GM19467 (cell line): ENCODE data around the gene JCHAIN.
A peak's percentile ranks its signal among the peaks of the same experiment; 100 is the strongest.
"Not testable (repeated sequence)": the region's sequence is repeated elsewhere in the genome, so short reads cannot be mapped to it uniquely, and the experiment has no call there.

ENCODE experiments used
- ATAC-seq: cut with Tn5 transposase; IDR thresholded peaks from one replicate; pipeline ENCODE4 v1.9.1; 2021; ENCODE audit warnings: mild to moderate bottlenecking, moderate library complexity; ENCODE audit not compliant: unreplicated experiment

Gene JCHAIN

GRCh38 chr4:70650741-70651140 lies 15.6 kb downstream of the JCHAIN start:
- ATAC-seq, result not testable (repeated sequence)

DNA sequence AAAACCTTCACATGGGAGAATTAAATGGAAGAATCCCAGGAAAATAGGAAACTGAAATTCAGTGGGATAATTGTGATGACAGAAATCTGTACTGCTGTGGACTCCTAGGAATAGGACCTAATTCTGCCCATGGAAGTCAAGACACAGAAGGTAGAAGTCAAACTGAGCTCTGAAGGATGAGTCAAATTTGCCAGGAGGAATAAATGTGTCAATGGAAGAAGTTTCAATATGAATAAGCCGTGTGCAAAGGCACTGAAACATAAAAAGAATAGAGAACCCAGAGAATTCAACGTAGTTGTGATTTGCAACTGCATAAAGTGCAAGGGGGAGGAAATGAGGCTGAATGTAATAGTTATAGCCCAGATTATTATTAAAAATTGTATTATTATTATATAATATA lies 26.1 kb downstream of the JCHAIN start:
- ATAC-seq, result no peak

DNA sequence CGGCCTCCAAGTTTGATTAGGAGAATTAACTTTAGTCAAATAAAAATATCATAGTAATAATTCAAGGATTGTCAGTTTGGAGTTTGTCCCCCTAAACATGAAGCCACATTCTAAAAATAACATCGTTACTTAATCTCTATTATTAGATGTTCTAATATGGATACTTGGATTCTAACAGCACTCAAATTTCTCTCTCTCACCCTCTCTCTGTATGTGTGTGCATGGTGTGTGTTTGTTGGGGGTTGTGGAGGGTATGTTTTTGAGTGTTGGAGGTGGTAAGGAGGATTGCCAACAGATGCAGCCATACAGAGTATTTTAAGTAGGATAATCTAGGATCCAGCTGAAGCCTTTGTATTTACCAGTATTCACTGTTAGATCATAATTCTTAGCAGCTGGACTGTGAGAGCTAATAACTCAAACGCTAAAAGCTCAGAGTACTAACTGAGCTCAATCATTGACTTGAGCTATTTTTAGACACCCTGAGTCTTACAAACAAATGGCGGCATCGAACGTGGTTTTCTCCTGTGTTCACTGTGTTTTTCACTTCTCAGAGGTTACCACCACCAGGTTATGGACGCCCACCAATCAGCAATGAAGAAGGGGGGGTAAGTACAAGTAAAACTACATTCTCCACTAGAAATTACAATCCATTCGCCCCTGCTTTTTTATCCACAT lies 28.9 kb downstream of the JCHAIN start:
- ATAC-seq, result no peak

DNA sequence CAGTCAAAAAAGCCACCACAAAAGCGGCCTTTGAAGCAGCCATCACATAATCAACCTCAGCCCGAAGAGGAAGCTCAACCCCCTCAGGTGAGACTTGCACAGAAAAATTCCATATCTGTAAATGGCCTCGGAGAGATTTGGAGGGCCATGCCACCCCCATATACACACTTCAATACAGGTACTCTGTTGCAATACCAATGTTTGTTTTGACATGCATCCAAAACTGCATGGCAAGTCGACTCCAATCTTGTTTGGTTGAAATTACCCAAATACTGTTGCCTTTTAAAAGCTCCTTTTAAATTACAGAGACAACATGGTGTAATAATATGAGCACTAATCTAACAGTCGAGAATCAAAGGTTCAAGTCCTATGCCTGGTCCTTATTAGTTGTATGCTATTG lies 31.8 kb downstream of the JCHAIN start:
- no peak for ATAC-seq

DNA sequence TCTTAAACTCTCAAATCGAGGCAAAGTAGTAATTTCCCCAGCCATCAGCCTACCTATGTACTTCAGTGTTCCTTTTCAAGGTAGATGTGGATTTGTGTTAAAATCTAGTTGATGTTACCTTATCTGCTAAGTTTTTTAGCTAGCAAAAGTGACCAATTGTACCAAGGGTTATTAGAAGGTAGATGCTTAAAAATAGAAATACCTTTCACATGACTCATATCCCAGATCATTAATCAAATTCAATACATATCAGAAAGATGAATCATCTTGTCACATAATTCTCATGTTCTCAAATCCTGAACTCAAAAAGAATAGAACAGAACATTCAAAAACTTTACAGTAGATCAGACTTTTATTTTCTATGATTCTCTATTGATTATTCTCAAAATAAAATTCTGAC lies 34.3 kb downstream of the JCHAIN start:
- ATAC-seq, result no peak

GRCh38 chr4:70630162-70630561 lies 36.1 kb downstream of the JCHAIN start:
- no peak for ATAC-seq

DNA sequence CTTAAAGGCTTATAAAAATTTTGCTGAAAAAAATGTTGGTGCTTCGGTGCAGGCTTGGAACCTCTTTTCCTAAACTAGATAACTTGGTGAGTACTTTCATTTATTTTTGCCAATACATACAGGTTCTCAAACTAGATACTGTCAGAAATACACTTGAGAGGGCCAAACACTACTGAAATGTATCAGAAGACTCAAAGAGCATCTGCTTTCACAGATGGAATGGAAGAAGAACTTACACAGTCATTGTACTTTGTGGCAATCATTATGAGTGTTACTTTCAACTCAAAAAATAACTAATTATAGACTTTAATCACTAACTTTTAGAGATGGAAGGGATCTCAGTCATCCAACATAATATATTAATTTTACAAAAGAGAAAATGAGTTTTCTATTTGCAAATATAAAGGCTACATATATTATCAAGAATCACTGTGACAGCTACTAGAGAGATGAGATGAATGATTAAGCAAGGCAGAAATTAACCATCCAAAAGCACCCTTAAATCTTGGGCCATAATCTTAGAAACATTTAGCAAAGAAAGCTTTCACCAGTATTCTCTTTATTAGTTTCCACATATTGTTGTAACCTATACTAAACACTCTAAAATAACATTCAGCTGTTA lies 36.7 kb downstream of the JCHAIN start:
- ATAC-seq, result no peak

DNA sequence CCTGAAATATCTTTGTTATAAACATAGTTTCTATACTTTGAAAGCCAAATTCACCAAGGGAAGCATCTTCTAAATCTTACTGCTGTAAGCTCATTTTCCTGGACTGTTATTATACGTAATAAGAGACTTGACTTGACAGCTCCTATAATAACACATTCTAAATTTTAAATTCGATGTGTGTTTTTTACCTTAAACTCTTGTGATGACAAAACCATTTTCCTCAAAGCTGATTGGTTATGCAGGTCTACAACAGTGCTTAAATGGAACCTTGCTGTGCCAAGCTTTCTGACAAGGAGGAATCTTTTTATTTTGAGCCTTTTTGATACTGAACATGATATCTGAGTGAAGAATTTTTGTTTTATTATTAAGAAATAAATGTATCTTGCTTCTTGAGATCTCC lies 37.9 kb downstream of the JCHAIN start, which contains the start of gene ENAM:
TSS of gene ENAM (plus strand) at position 301 of the 400 bp plus-strand sequence. CDS start 757 bp downstream, outside the sequence.
- no peak for ATAC-seq

- ATAC-seq, result no peak
Measured at GRCh38 chr4:70627620-70628019, 38.7 kb downstream of the JCHAIN start.

GRCh38 chr4:70624226-70624793 lies 42.0 kb downstream of the JCHAIN start:
- ATAC-seq, result no peak

- no peak for ATAC-seq
Measured at GRCh38 chr4:70623323-70623722, 43.0 kb downstream of the JCHAIN start.

GRCh38 chr4:70619778-70620177 lies 46.5 kb downstream of the JCHAIN start:
- ATAC-seq, result no peak

GRCh38 chr4:70619288-70619687 lies 47.0 kb downstream of the JCHAIN start:
- ATAC-seq, result no peak

DNA sequence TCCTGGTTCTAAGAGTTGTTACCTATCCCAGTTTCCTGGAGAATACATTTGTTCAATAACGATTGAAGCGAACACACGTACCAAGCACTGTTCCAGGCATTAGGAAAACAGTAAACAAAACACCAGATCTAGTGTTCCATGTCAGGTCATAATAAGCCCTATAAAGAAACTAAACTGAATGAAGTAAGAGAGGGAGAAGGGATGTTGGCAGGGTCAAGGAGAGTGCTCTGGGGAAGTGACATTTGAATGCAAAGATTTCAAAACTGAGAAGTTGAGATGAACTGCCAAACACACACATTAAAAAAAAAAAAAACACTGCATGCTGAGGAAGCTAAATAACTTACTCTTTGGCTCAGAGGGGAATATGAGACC lies 52.1 kb downstream of the JCHAIN start:
- ATAC-seq, result no peak

DNA sequence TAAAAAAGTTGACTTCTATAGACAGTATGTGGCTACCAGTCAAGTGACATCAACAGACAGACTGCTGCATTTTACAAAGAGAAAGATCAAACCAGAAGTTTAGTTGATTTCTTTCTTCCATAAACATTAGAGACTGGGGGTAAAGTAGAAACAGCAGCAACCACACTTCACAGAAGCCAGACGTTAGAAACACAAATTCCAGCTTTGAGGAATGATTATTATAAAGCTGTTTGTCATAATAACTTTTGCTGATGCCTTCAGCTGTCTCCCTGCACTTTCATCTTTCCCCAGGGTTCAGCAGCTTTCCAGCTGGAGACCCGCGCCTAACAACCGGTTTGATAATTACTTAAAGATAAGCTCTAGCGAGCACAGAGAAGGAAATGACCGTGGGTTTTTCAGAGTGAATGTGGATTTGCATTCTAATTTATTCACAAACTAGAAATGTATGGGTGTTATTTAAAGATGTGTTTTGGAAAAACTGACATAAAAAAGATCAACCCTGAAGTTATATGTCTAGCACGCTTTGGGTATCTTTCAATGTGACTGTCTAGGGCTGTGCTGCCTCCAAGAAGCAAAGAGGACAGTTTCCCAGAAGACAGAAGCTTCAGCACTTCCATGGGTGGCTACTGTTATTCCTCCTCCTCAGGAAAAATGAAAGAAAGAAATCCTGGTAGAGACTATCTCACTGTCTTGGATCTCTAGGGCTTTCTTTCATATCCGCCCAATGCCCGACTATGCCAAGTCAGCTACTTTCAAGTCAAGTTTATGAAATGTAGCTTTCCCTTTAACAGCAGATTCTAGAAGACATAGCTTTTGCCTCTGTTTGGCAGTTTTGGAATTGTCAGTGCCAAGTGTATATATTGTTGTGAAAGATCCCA lies 52.8 kb downstream of the JCHAIN start:
- ATAC-seq, result peak; percentile 62

GRCh38 chr4:70608324-70608723 lies 58.0 kb downstream of the JCHAIN start:
- ATAC-seq, result no peak

GRCh38 chr4:70607334-70607853 lies 58.9 kb downstream of the JCHAIN start:
- ATAC-seq, result no peak

GRCh38 chr4:70606459-70606858 lies 59.8 kb downstream of the JCHAIN start:
- ATAC-seq, result no peak
